Lower lobe of right lung (tissue), 2 donors: Measurements from ENCODE around the gene DDX19B. TPM values are rescaled to one million over a fixed set of nuclear protein-coding genes. Genes with fewer than 3 reads are reported as not detected.

Experiments
- ATAC-seq, 2 donors: fragments of 200-7000 bp; cut with Tn5 transposase; one replicate each; pipeline ENCODE4 v1.9.1; 2020 to 2022; ENCODE audit warnings: mild to moderate bottlenecking in 2 of 2, moderate library complexity in 2 of 2
- DNase-seq: peaks from one replicate; pipeline ENCODE4 v3.0.0-alpha.2; 2020
- H3K27ac ChIP-seq: fragments of 200-600 bp; one replicate; pipeline ENCODE4 v1.8.0; 2022
- H3K27me3 ChIP-seq: fragments of 200-600 bp; one replicate; pipeline ENCODE4 v1.8.0; 2022; ENCODE audit warnings: low read depth
- H3K36me3 ChIP-seq: fragments of 200-600 bp; one replicate; pipeline ENCODE4 v1.8.0; 2022; ENCODE audit warnings: mild to moderate bottlenecking
- H3K4me1 ChIP-seq: fragments of 200-600 bp; one replicate; pipeline ENCODE4 v1.8.0; 2022
- H3K4me3 ChIP-seq: fragments of 200-600 bp; one replicate; pipeline ENCODE4 v1.8.0; 2022; ENCODE audit warnings: mild to moderate bottlenecking
- H3K9me3 ChIP-seq: fragments of 200-600 bp; one replicate; pipeline ENCODE4 v1.8.0; 2022
- intact Hi-C: fragments of 100-400 bp; cut with DNase I; formaldehyde crosslinking; loops from one replicate; pipeline ENCODE4 v1.11.0; 2022
- total RNA-seq: library from RNA; stranded (reverse); fragmentation: NEBNext Ultra II Directional; extraction: Animal tissue kit (Norgen Biotek cat#: 25700); gene quantifications from one replicate; pipeline ENCODE4 v1.2.1, GENCODE V29; 2021
- TF ChIP-seq, protein P1 (sequence below): fragments of 200-600 bp; IDR thresholded peaks from one replicate; pipeline ENCODE4 v1.8.0; 2022; ENCODE audit warnings: antibody characterized with exemption, mild to moderate bottlenecking
- donor health status: DM: no; HTN: yes; CAD: no; lungs with severe emphysema.

The DDX19B gene
- total RNA-seq, 1 donor from 2014 or later, result 28.3 TPM

GRCh38 chr16:70294385-70295025 is 4.5 kb upstream of the DDX19B start:
- TF ChIP-seq, protein P1, sequence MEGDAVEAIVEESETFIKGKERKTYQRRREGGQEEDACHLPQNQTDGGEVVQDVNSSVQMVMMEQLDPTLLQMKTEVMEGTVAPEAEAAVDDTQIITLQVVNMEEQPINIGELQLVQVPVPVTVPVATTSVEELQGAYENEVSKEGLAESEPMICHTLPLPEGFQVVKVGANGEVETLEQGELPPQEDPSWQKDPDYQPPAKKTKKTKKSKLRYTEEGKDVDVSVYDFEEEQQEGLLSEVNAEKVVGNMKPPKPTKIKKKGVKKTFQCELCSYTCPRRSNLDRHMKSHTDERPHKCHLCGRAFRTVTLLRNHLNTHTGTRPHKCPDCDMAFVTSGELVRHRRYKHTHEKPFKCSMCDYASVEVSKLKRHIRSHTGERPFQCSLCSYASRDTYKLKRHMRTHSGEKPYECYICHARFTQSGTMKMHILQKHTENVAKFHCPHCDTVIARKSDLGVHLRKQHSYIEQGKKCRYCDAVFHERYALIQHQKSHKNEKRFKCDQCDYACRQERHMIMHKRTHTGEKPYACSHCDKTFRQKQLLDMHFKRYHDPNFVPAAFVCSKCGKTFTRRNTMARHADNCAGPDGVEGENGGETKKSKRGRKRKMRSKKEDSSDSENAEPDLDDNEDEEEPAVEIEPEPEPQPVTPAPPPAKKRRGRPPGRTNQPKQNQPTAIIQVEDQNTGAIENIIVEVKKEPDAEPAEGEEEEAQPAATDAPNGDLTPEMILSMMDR, result no peak
- peaks cover 5% of the 10 kb centered on the region for H3K4me1 ChIP-seq
- H3K36me3 ChIP-seq, result no peaks in the 10 kb centered on the region
- H3K27me3 ChIP-seq, result no peaks in the 10 kb centered on the region
- H3K27ac ChIP-seq, result no peak overlapping the region
- no peaks in the 10 kb centered on the region for H3K9me3 ChIP-seq
- intact Hi-C loops, result no loop called here
- DNase-seq, result no peak
- H3K4me3 ChIP-seq, result no peak overlapping the region
- ATAC-seq, result no peak

GRCh38 chr16:70295634-70296033 is 3.4 kb upstream of the DDX19B start:
- intact Hi-C loops, result no loop called here
- H3K27me3 ChIP-seq, result no peaks in the 10 kb centered on the region
- no peak overlapping the region for H3K4me3 ChIP-seq
- ATAC-seq (no peak), DNase-seq (no peak)
- TF ChIP-seq, protein P1, result no peak
- no peaks in the 10 kb centered on the region for H3K9me3 ChIP-seq
- H3K27ac ChIP-seq, result no peak overlapping the region
- H3K4me1 ChIP-seq, result peaks cover 14% of the 10 kb centered on the region
- H3K36me3 ChIP-seq, result no peaks in the 10 kb centered on the region

GRCh38 chr16:70301121-70301520 is 2.1 kb downstream of the DDX19B start:
- H3K36me3 ChIP-seq, result no peaks in the 10 kb centered on the region
- H3K4me1 ChIP-seq, result peaks cover 14% of the 10 kb centered on the region
- intact Hi-C loops, result no loop called here
- no peak overlapping the region for H3K27ac ChIP-seq
- H3K4me3 ChIP-seq, result no peak overlapping the region
- no peaks in the 10 kb centered on the region for H3K27me3 ChIP-seq
- TF ChIP-seq, protein P1, result no peak
- DNase-seq, result no peak
- H3K9me3 ChIP-seq, result peaks cover 10% of the 10 kb centered on the region
- no peak for ATAC-seq

DNA sequence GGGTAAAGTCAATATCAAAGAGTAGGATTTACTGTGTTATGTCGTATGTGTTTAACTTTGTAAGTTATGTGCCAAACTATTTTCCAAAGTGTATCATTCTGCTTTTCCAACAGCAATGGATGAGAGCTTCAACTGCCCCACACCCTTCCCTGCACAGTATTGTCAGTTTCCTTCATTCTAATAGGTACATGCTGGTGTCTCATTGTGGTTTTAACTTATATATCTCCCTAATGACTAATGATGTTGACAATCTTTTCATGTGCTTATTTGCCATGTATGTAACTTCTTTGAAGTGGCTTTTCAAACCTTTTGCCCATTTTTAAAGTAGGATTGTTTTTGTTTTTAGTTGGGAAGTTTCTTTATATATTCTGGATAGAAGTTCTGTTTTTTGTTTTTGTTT is 3.8 kb downstream of the DDX19B start:
- H3K27me3 ChIP-seq, result no peaks in the 10 kb centered on the region
- H3K4me3 ChIP-seq, result no peak overlapping the region
- TF ChIP-seq, protein P1, result no peak
- H3K36me3 ChIP-seq, result no peaks in the 10 kb centered on the region
- no peak overlapping the region for H3K27ac ChIP-seq
- ATAC-seq, result no peak
- peaks cover 14% of the 10 kb centered on the region for H3K4me1 ChIP-seq
- intact Hi-C loops, result no loop called here
- DNase-seq, result no peak
- H3K9me3 ChIP-seq, result peaks cover 10% of the 10 kb centered on the region

GRCh38 chr16:70304892-70305448 is 6.0 kb downstream of the DDX19B start:
- Histone ChIP-seq H3K27me3 (no peaks in the 10 kb centered on the region), H3K4me3 (no peak overlapping the region), H3K9me3 (peaks cover 10% of the 10 kb centered on the region), H3K36me3 (no peaks in the 10 kb centered on the region), H3K27ac (no peak overlapping the region), H3K4me1 (peaks cover 4% of the 10 kb centered on the region)
- DNase-seq, result no peak
- intact Hi-C loops, result no loop called here
- TF ChIP-seq, protein P1, result no peak
- ATAC-seq, result peak in 1 of 2 donors; percentile 36
